MCF 10A (cell line): ENCODE data around the gene PTPN23. TPM values are rescaled to one million over a fixed set of nuclear protein-coding genes. Genes with fewer than 3 reads are reported as not detected.
A peak's percentile ranks its signal among the peaks of the same experiment; 100 is the strongest.

Experiments
- BruUV-seq: library from RNA; stranded (reverse); fragments of 400-500 nt; replicated peaks from 2 replicates; lab custom pipeline; 2021; lab: Mats Ljungman, UMichigan
- CTCF ChIA-PET: fragments of 300-600 bp; sonication (Branson Sonifier 250); formaldehyde crosslinking; extraction: SDS; loops from one replicate; lab custom pipeline; 2021; ENCODE audit warnings: antibody characterized with exemption, inconsistent platforms; lab: Yijun Ruan, JAX
- POLR2A ChIA-PET: fragments of 300-600, 350-650 bp; sonication (Branson Sonifier 250); formaldehyde crosslinking; extraction: SDS; loops from one replicate; lab custom pipeline; 2020; ENCODE audit warnings: antibody characterized with exemption, inconsistent platforms; lab: Yijun Ruan, JAX
- DNase-seq: peaks from one replicate; pipeline ENCODE4 v3.0.0-alpha.2; 2018; ENCODE audit not compliant: unreplicated experiment
- H3K27ac Mint-ChIP-seq: one replicate; pipeline ENCODE4 v1.8.0; 2022; ENCODE audit warnings: mild to moderate bottlenecking, low read depth, mixed read lengths; ENCODE audit not compliant: unreplicated experiment
- H3K27me3 Mint-ChIP-seq: one replicate; pipeline ENCODE4 v1.8.0; 2022; ENCODE audit warnings: mixed read lengths; ENCODE audit not compliant: insufficient read depth, unreplicated experiment
- H3K36me3 Mint-ChIP-seq: one replicate; pipeline ENCODE4 v1.8.0; 2022; ENCODE audit warnings: mild to moderate bottlenecking, moderate library complexity, mixed read lengths; ENCODE audit not compliant: insufficient read depth, unreplicated experiment
- H3K4me1 Mint-ChIP-seq: one replicate; pipeline ENCODE4 v1.8.0; 2022; ENCODE audit warnings: mixed read lengths; ENCODE audit not compliant: insufficient read depth, unreplicated experiment
- H3K4me3 Mint-ChIP-seq: one replicate; pipeline ENCODE4 v1.8.0; 2022; ENCODE audit warnings: mild to moderate bottlenecking, moderate library complexity, mixed read lengths; ENCODE audit not compliant: unreplicated experiment
- H3K9me3 Mint-ChIP-seq: one replicate; pipeline ENCODE4 v1.8.0; 2022; ENCODE audit warnings: mixed read lengths; ENCODE audit not compliant: unreplicated experiment
- CTCF ChIP-seq: fragments of 200-600 bp; IDR thresholded peaks from one replicate; pipeline ENCODE4 v1.8.0; 2022; ENCODE audit warnings: antibody characterized with exemption, mild to moderate bottlenecking; ENCODE audit not compliant: unreplicated experiment
- intact Hi-C: fragments of 100-400 bp; cut with micrococcal nuclease; formaldehyde crosslinking; loops from 2 replicates; pipeline ENCODE4 v1.14.1; 2022
- total RNA-seq: library from RNA; stranded (reverse); gene quantifications from 2 replicates; pipeline ENCODE4 v1.2.3, GENCODE V29; 2022

The PTPN23 gene
- total RNA-seq, 1 experiment from 2014 or later: 44.5 TPM

GRCh38 chr3:47381317-47382157, 716 bp downstream of the PTPN23 start:
- peaks cover 33% of the 10 kb centered on the region for H3K4me1 Mint-ChIP-seq
- peak overlapping the region; percentile 97 for H3K4me3 Mint-ChIP-seq
- DNase-seq: peak; percentile 82
- BruUV-seq: TSS peak; percentile 51
- TF ChIP-seq CTCF: no peak
- POLR2A ChIA-PET: interaction anchor here (0.5 to 2.0 kb wide), 22 partner anchors 8 to 887 kb away, joined by 3 to 13 read pairs (median 4); partner anchors contain the start of genes ALS2CL, CCDC12, KIF9 and KLHL18
- intact Hi-C loops: loop anchor here (5.0 kb wide), 1 partner anchor 99 kb away; the partner anchor contains the start of genes KIF9 and KLHL18
- H3K36me3 Mint-ChIP-seq: peaks cover 19% of the 10 kb centered on the region
- no peaks in the 10 kb centered on the region for H3K27me3 Mint-ChIP-seq
- peak overlapping the region; percentile 99 for H3K27ac Mint-ChIP-seq
- CTCF ChIA-PET: interaction anchor here (0.6 to 0.9 kb wide), 3 partner anchors 11 to 415 kb away, joined by 3 read pairs; no protein-coding TSS in a partner anchor
- no peaks in the 10 kb centered on the region for H3K9me3 Mint-ChIP-seq

- no peak overlapping the region for H3K27ac Mint-ChIP-seq
- H3K9me3 Mint-ChIP-seq: no peaks in the 10 kb centered on the region
- intact Hi-C loops: loop anchor here (5.0 kb wide), 1 partner anchor 102 kb away; the partner anchor contains the start of genes KIF9 and KLHL18
- CTCF ChIA-PET: interaction anchor here (0.5 kb wide), 1 partner anchor 703 kb away, joined by 3 read pairs; no protein-coding TSS in a partner anchor
- no peak for TF ChIP-seq CTCF
- H3K4me1 Mint-ChIP-seq: peaks cover 33% of the 10 kb centered on the region
- POLR2A ChIA-PET: no interaction called here
- H3K36me3 Mint-ChIP-seq: peaks cover 44% of the 10 kb centered on the region
- no peaks in the 10 kb centered on the region for H3K27me3 Mint-ChIP-seq
- DNase-seq: no peak
- no TSS peak for BruUV-seq
- H3K4me3 Mint-ChIP-seq: no peak overlapping the region
Measured at GRCh38 chr3:47384425-47384824, 3.6 kb downstream of the PTPN23 start.

- Mint-ChIP-seq H3K4me3 (no peak overlapping the region), H3K27ac (no peak overlapping the region), H3K9me3 (no peaks in the 10 kb centered on the region), H3K4me1 (peaks cover 27% of the 10 kb centered on the region), H3K36me3 (peaks cover 43% of the 10 kb centered on the region), H3K27me3 (no peaks in the 10 kb centered on the region)
- DNase-seq: no peak
- CTCF ChIA-PET: interaction anchor here (0.5 kb wide), 1 partner anchor 702 kb away, joined by 3 read pairs; no protein-coding TSS in a partner anchor
- TF ChIP-seq CTCF: no peak
- no TSS peak for BruUV-seq
- intact Hi-C loops: no loop called here
- POLR2A ChIA-PET: interaction anchor here (0.6 kb wide), 1 partner anchor 403 kb away, joined by 3 read pairs; no protein-coding TSS in a partner anchor
Measured at GRCh38 chr3:47385007-47385406, 4.2 kb downstream of the PTPN23 start.

- peak overlapping the region; percentile 36 for H3K27ac Mint-ChIP-seq
- POLR2A ChIA-PET: no interaction called here
Measured at GRCh38 chr3:47385796-47386195, 5.0 kb downstream of the PTPN23 start.

More at GRCh38 chr3:47385796-47386195, 5.0 kb downstream of the PTPN23 start:
- Mint-ChIP-seq H3K4me1 (peaks cover 22% of the 10 kb centered on the region), H3K36me3 (peaks cover 35% of the 10 kb centered on the region), H3K9me3 (no peaks in the 10 kb centered on the region), H3K4me3 (no peak overlapping the region), H3K27me3 (no peaks in the 10 kb centered on the region)
- intact Hi-C loops: no loop called here
- TF ChIP-seq CTCF: no peak
- CTCF ChIA-PET: no interaction called here
- BruUV-seq: no TSS peak
- no peak for DNase-seq
